Mucosa of descending colon (tissue), 3 donors: ENCODE results near the gene TTC9. TPM values are rescaled to one million over a fixed set of nuclear protein-coding genes. Genes with fewer than 3 reads are reported as not detected.

ENCODE experiments used
- ATAC-seq: fragments of 200-7000 bp; cut with Tn5 transposase; one replicate; pipeline ENCODE4 v1.9.1; 2020; ENCODE audit warnings: mild to moderate bottlenecking, moderate library complexity
- DNase-seq, 3 donors: peaks; one replicate each; pipeline ENCODE4 v3.0.0-alpha.2; 2020
- H3K36me3 ChIP-seq: fragments of 200-600 bp; one replicate; pipeline ENCODE4 v1.8.0; 2021; ENCODE audit warnings: low read depth, mild to moderate bottlenecking
- H3K4me1 ChIP-seq: fragments of 200-600 bp; one replicate; pipeline ENCODE4 v1.8.0; 2021; ENCODE audit warnings: low read depth, mild to moderate bottlenecking
- H3K4me3 ChIP-seq: fragments of 200-600 bp; one replicate; pipeline ENCODE4 v1.8.0; 2021; ENCODE audit warnings: mild to moderate bottlenecking
- H3K9me3 ChIP-seq: fragments of 200-600 bp; one replicate; pipeline ENCODE4 v1.8.0; 2021; ENCODE audit warnings: mild to moderate bottlenecking
- CTCF ChIP-seq: fragments of 200-600 bp; IDR thresholded peaks from one replicate; pipeline ENCODE4 v1.8.0; 2022; ENCODE audit warnings: antibody characterized with exemption, mild to moderate bottlenecking
- intact Hi-C, 2 donors: fragments of 100-400 bp; cut with DNase I in 1 of 2; cut with micrococcal nuclease in 1 of 2; formaldehyde crosslinking; loops; one replicate each; pipeline versions ENCODE4 v1.11.0 to v1.11.1; 2022; cut with DNase I, micrococcal nuclease
- total RNA-seq, 3 donors: library from RNA; stranded (reverse); fragmentation: NEBNext Ultra II Directional in 2 of 3; extraction: Animal tissue kit (Norgen Biotek cat#: 25700) in 2 of 3; gene quantifications; one replicate each; pipeline versions ENCODE4 v1.2.1 to v1.2.4, GENCODE V29; 2021 to 2023
- donor health status: DM: no; HTN: no; CAD: no; lungs with moderate emphysema.
- donor health status: DM: no; HTN: no; CAD: no.
- donor health status: DM: no; HTN: yes; CAD: no.

Gene TTC9
- total RNA-seq, 3 donors from 2014 or later: 0.20 to 0.63 (median 0.54) TPM

- intact Hi-C loops: no loop called here
- TF ChIP-seq CTCF: no peak
- Histone ChIP-seq H3K36me3 (no peaks in the 10 kb centered on the region), H3K4me3 (no peak overlapping the region), H3K4me1 (peaks cover 10% of the 10 kb centered on the region), H3K9me3 (no peaks in the 10 kb centered on the region)
- ATAC-seq (no peak), DNase-seq (no peak)
Measured at GRCh38 chr14:70662080-70662479, 20.4 kb downstream of the TTC9 start.

GRCh38 chr14:70662816-70663215 is 21.1 kb downstream of the TTC9 start:
- no peak for TF ChIP-seq CTCF
- no peak for DNase-seq
- H3K9me3 ChIP-seq: no peaks in the 10 kb centered on the region
- no peaks in the 10 kb centered on the region for H3K36me3 ChIP-seq
- H3K4me3 ChIP-seq: no peak overlapping the region
- peaks cover 10% of the 10 kb centered on the region for H3K4me1 ChIP-seq
- intact Hi-C loops: no loop called here
- ATAC-seq: no peak

GRCh38 chr14:70663707-70664179 is 22.0 kb downstream of the TTC9 start:
- intact Hi-C loops: no loop called here
- ATAC-seq (no peak), DNase-seq (peak in 1 of 3 donors; percentile 25)
- peaks cover 10% of the 10 kb centered on the region for H3K4me1 ChIP-seq
- H3K36me3 ChIP-seq: no peaks in the 10 kb centered on the region
- H3K9me3 ChIP-seq: no peaks in the 10 kb centered on the region
- no peak overlapping the region for H3K4me3 ChIP-seq
- no peak for TF ChIP-seq CTCF

- ATAC-seq (peak; percentile 18), DNase-seq (no peak)
- Histone ChIP-seq H3K9me3 (no peaks in the 10 kb centered on the region), H3K4me1 (peaks cover 10% of the 10 kb centered on the region), H3K36me3 (no peaks in the 10 kb centered on the region), H3K4me3 (no peak overlapping the region)
- no peak for TF ChIP-seq CTCF
- intact Hi-C loops: no loop called here
Measured at GRCh38 chr14:70664698-70665447, 23.2 kb downstream of the TTC9 start.

- no peak overlapping the region for H3K4me3 ChIP-seq
- no peak for TF ChIP-seq CTCF
- H3K36me3 ChIP-seq: no peaks in the 10 kb centered on the region
- intact Hi-C loops: no loop called here
- no peaks in the 10 kb centered on the region for H3K9me3 ChIP-seq
- ATAC-seq (peak; percentile 92), DNase-seq (peak; percentile 64 to 86 (median 71))
- peaks cover 10% of the 10 kb centered on the region for H3K4me1 ChIP-seq
Measured at GRCh38 chr14:70665448-70666360, 24.0 kb downstream of the TTC9 start.
